ENCODE measurements around the gene INIP.

INIP gene

DNA sequence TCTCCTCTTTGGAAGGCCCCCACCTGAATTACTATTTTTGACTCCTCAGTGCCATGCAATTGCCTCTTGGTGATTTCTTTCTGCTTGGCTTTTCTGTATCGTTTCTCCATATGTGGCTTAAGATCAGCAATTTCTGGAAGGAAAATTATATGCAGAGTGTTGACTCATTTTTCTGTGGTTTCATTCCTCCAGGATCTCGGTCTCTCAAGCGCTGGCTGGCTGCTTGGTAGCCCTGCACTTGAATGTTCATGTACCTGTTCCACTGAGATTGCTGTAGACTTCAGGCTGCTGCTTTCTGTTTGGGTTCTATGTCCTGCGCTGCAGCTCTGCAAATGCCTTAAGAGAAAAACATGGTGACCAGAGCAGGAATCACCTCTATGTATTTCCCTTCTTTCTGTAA is 77.6 kb downstream of the INIP start:
- TF ChIP-seq, protein P1, sequence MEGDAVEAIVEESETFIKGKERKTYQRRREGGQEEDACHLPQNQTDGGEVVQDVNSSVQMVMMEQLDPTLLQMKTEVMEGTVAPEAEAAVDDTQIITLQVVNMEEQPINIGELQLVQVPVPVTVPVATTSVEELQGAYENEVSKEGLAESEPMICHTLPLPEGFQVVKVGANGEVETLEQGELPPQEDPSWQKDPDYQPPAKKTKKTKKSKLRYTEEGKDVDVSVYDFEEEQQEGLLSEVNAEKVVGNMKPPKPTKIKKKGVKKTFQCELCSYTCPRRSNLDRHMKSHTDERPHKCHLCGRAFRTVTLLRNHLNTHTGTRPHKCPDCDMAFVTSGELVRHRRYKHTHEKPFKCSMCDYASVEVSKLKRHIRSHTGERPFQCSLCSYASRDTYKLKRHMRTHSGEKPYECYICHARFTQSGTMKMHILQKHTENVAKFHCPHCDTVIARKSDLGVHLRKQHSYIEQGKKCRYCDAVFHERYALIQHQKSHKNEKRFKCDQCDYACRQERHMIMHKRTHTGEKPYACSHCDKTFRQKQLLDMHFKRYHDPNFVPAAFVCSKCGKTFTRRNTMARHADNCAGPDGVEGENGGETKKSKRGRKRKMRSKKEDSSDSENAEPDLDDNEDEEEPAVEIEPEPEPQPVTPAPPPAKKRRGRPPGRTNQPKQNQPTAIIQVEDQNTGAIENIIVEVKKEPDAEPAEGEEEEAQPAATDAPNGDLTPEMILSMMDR (IDR thresholded peaks at IDR 0.05; ENCODE audit: insufficient read depth, low read depth, low read length, missing control alignments), result no peak
- no peak for DNase-seq (ENCODE audit: low read depth)
- H3K4me3 ChIP-seq (ENCODE audit: low read length), result no peak overlapping the region

Data from epithelial cell of esophagus (primary cell).